ENCODE results near the gene CABLES1.
A peak's percentile ranks its signal among the peaks of the same experiment; 100 is the strongest.
"Not testable (repeated sequence)": the region's sequence is repeated elsewhere in the genome, so short reads cannot be mapped to it uniquely, and the experiment has no call there.

CABLES1 gene

DNA sequence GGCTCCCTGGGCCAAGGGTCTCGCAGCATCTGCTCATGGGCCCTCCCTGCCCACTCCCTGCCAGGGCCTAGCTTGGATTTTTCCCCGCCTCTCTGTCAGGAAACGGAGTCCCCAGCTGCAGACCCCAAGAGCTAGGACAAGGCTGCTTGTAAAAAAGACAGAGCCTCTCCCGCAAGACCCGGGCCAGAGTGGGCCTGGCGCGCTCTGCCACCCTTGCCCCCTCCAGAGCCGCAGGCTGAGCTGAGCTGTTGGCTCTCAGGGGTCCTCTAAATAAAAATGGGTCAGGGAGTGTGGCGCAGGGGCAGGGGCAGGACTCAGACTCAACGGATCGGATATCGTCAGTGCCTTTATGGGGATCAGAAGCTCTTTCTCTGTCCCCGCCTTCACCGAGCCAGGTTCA lies 112.6 kb downstream of the CABLES1 start:
- DNase-seq: no peak

GRCh38 chr18:23248826-23249225 lies 113.5 kb downstream of the CABLES1 start:
- DNase-seq: no peak

DNA sequence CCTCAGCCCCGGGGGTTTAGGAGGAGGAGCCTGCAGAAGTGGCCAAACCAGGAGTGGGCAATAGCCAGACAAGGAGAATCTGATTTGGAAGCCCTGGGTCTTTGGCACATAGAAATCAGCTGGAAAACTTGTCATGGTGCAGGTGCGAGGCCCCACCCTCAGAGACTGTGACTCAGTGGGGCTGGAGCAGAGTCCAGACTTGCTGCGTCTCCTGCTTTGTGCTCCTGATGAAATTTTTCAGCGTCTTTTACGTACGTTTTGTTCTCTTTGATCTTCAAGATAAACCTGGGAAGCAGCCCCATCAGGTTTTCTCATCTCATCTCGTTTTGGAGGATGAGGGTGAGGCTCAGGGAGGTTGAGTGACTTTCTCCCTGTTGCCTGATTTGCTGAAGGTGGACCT lies 114.1 kb downstream of the CABLES1 start:
- no peak for DNase-seq

GRCh38 chr18:23250893-23251656 lies 115.8 kb downstream of the CABLES1 start:
- peak in 1 of 2 donors; percentile 51 for DNase-seq

GRCh38 chr18:23253630-23254029 lies 118.3 kb downstream of the CABLES1 start:
- DNase-seq: no peak

DNA sequence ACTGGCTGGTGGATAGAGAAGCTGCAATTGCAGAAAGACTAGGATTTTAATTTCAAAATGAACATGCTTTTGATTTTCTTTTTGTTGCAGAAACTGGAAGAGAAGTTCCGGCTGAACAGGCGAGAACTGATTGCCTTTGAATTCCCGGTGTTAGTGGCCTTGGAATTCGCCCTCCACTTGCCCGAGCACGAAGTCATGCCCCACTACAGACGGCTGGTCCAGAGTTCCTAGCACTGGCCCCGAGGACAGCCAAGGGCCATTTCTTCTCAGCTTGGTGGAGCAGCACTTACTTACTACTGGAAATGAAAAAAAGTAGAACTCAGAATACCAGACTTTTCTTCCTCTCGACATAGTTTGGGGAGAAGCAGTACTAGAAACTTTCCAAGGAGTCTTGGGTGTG lies 121.9 kb downstream of the CABLES1 start:
- no peak for DNase-seq

DNA sequence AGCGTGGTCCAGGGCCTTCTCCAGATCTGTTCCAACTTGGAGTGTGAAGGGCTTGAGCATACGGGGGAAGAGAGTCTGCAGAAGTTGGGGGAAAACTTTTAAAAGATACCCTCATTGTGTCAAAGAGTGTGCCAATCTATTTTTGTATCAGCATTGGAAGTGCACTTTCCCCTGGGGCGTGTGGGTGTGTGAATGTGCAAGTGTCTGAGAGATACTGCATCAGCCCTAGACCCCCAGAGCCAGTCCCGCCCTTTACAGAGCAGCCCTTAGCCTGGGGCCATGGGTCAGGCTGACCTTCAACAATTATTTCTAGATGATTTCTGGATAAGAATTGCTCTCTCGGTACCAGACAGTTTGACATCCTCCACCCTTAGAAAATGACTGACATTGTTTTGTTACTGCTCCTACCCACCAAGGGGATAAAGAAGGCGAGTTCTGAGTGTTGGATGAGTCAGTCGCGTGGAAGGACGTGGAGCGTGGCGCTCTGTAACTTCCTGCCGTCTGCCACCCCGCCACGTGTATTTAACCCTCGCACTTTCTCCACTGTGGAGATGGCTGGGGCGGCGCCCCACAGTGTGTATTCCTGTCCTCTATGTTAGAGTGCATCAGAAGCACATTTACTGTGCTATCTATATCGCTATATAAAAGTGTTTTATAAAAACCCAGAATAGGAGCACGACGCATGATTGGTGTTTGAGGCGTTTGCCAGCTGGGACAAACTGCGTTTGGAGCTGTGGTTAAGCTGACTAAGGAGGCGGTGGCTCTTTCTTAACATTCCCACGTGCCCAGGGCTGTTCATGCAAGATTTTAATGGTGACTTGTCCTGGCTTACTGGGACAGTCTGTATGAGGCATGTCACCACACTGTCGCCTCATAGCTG lies 122.6 kb downstream of the CABLES1 start:
- peak in 1 of 2 donors; percentile 46 for DNase-seq

DNA sequence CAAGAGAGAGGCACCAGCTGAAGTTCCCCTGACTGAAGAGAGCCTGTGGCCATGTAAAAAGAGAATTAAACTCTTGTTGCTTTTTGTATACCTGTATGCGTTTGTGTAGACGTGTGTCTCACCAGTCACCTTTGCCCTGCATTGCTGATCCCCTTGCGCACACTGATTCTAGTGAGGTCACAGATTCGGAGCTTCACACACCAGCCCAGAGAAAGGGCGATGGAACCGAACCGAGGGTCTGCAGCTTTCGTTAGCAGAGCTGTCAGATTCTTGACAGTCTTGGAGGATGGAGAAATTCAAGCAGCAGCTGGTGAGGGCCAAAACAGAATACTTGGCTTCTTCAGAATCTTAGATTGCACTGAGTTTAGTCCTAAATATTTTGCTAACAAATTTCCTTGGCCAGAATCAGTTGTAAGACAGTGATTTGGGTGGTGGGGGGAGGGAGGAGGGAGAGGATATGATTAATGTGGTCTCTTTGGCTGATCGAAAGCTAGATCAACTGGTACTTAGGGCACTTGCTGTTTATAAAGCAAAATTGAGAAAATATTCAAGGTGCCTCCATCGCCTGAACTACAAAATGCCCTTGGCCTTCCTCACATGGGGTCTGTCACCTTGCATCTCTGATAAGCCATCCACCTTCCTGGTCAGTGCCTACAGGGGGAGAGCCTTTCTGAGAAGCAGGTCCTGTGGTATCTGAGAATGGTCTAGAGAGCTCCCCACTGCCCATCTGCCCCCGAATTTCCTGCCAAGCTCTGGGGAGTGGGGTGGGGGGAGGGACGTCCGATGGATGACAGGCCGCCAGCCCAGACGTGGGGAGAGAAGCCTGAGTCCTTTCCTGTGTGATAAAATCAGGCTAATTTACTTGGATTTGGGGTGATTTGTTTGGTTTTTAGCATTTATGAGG lies 123.5 kb downstream of the CABLES1 start:
- no peak for DNase-seq

DNA sequence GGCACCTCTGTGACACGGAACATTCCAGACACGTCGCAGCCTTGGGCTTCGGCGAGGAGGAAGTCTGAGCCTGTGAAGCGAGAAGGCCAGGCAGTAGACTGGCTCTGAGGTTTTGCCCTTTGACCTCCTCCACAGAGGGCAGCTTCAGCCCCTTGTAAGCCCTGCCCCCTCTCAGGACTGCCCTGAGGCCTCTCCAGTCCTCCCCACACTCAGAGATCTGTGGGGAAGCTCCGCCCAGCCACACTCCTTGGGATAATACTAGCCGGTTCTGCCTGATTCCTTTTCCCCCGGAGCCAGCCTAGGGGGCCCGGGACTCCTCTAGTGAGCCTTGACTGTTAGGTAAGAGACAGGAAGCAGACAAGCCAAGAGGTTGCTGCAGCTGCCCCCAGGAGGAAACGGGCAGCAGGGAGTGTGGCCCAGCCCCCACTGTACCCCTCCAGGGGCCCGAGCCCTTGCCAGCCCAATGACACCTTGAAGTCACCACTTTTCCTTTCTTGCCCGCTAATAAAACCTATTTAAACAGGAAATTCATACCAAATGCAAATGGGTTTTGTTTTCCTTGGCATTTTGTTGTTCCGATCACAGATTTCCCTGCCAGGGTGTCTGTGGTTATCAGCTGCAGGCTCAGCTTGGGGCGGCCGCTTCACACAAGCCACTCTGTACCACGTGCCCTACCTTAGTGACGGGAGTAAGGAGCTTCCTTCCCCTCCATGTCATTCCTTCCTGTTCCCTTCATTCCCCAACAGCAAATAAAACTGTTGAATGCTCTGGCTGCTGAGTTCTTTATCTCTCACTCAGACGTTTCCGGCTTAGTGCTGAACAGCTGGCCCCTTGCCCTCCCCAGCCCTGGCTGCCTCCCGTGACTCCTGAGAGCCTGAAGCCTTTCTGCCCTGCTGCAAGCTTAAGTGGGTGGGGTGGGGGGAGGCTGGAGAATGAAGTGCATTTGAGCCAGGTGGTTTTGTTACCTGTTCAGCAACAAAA lies 124.7 kb downstream of the CABLES1 start:
- DNase-seq: peak; percentile 14 to 24

GRCh38 chr18:23260926-23261590 lies 125.8 kb downstream of the CABLES1 start:
- DNase-seq: no peak

DNA sequence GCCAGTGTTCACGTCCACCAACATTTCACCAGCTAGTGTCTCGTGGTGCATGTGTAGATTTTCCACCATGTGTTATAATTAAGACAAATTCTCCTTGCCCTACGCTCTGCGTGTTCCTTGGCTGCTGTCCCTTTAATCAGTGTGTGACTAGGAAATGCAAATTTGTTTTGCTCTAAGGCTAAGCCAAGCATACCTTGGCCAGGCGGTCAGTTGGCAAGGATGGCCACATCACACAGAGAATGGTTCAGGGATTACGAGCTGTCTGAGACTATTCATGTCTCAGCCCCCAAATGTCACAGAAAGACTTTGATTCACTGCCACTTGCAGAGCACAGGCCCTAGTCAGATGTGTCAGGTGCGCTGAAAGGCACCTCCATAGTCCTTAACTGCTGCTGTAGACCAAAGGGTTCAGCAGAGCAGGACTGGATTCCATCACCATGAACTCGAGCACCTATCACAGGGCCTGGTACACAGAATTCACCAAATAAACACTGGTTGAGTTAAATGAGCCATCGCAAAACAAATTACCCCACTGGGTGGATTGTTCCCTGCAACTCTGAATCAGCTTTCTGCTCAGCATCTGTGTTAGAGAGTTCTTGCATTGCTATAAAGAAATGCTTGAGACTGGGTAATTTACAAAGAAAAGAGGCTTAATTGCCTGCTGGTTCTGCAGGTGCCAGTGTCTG lies 128.4 kb downstream of the CABLES1 start:
- DNase-seq: no peak

- no peak for DNase-seq
These were observed 130.6 kb downstream of the CABLES1 start for GRCh38 chr18:23265682-23266399.

DNA sequence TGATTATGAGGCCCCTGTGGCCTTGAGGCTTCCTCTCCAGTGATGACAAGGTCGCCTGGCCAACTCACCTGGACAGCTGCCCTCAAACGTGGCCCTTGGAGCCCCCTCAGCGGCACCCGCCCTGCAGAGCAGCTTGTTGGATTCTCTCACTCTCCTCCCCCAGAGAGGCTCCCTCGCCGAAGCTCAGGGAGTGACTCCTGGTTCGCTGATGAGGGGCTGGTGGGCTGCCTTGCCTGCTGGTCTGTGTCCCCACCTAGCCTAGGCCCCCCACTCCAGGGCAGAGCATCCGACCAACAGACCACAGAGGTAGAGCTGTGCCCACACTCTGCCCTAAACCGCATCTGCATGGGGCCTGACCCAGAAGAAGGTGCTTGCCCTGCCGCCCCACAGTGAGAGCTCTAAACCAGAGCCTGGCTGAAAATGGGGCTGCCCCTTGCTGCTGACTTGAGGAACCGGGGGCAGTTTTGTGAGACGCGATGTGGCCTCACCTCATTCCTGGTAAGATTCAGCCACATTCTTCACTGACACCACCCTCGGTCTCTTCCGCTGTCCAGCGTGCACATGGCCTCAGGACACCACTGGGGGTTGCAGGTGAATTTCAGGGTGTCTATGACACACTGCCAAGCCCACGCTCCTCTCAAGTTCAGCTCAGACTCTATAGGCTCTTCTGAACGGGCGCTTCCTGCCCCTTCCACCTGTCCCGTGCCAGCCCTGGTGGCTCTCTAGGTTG lies 131.6 kb downstream of the CABLES1 start:
- no peak for DNase-seq

GRCh38 chr18:23267447-23267776 lies 132.1 kb downstream of the CABLES1 start:
- DNase-seq: no peak

GRCh38 chr18:23268641-23269040 lies 133.4 kb downstream of the CABLES1 start:
- no peak for DNase-seq

GRCh38 chr18:23269068-23269467 lies 133.8 kb downstream of the CABLES1 start:
- not testable (repeated sequence) for DNase-seq

DNA sequence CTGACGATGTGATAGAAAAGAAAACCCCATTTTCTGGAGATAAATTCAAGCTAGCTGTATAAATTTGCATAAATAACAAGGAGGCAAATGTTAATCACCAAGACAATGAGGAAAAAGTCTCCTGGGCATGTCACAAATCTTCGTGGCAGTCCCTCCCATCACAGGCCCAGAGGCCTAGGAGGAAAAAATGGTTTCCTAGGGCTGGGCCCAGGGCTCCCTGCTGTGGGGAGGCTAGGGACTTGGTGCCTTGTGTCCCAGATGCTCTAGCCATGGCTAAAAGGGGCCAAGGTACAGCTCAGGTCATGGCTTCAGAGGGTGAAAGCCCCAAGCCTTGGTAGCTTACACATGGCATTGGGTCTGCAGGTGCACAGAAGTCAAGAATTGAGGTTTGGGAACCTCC lies 134.6 kb downstream of the CABLES1 start:
- no peak for DNase-seq

DNA sequence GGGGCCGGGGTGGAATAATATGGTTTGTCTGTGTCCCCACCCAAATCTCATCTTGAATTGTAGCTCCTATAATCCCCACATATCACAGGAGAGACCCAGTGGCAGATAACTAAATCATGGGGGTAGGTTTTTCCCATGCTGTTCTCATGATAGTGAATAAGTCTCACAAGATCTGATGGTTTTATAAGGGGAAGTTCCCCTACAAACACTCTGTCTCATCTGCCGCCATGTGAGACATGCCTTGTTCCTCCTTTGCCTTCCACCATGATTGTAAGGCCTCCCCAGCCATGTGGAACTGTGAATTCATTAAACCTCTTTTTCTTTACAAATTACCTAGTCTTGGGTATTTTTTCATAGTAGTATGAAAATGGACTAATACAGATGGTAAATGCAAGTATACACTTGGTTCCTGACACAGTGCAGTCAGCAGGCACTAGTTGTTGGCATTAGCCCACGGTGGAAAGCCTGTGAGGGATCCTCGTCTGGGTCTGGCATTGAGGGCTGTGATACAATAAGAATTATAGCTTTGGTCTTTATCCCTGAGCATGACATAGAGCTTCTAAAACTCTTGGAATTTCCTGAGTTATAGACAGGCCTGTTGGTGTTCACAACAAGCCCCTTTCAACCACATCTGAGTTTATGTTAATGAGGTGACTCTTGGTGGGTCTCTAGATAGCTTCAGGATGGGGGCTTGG lies 135.8 kb downstream of the CABLES1 start:
- DNase-seq: no peak

All from CD4-positive, alpha-beta T cell treated with Interleukin-4 for 1 hour (primary cell).